IMR-90 (cell line): ENCODE measurements around the gene ANK2. TPM values are rescaled to one million over a fixed set of nuclear protein-coding genes. Genes with fewer than 3 reads are reported as not detected.

ENCODE experiments used
- ATAC-seq: fragments of 200-7000 bp; cut with Tn5 transposase; 2 replicates; pipeline ENCODE4 v1.9.1; 2020; ENCODE audit warnings: low read depth, mild to moderate bottlenecking, moderate library complexity
- BruUV-seq: library from RNA; stranded (reverse); fragments of 400-500 nt; replicated peaks from 2 replicates; lab custom pipeline; 2021; lab: Mats Ljungman, UMichigan
- CTCF ChIA-PET: fragments of 300-600 bp; formaldehyde crosslinking; extraction: SDS; loops from one replicate; lab custom pipeline; 2021; ENCODE audit warnings: antibody characterized with exemption; lab: Yijun Ruan, JAX
- POLR2A ChIA-PET: fragments of 300-600 bp; sonication (Branson Sonifier 250); formaldehyde crosslinking; loops from one replicate; lab custom pipeline; 2022; ENCODE audit warnings: antibody characterized with exemption; ENCODE audit not compliant: unreplicated experiment; lab: Charles Lee
- DNase-seq: peaks from one replicate; pipeline ENCODE4 v3.0.0; 2013
- H2AFZ ChIP-seq: replicated peaks from 2 replicates; pipeline ENCODE3; 2013; ENCODE audit warnings: low read length, mild to moderate bottlenecking; ENCODE audit not compliant: poor library complexity
- H2AK5ac ChIP-seq: 2 replicates; pipeline ENCODE4 v1.6.1; 2013; ENCODE audit warnings: low read depth, low read length, inconsistent platforms
- H2AK9ac ChIP-seq: replicated peaks from 2 replicates; pipeline ENCODE3; 2013; ENCODE audit warnings: mild to moderate bottlenecking, low read depth, low read length, moderate library complexity; ENCODE audit not compliant: poor library complexity
- H2BK120ac ChIP-seq: 2 replicates; pipeline ENCODE4 v1.6.1; 2013; ENCODE audit warnings: low read depth, low read length, inconsistent platforms
- H2BK15ac ChIP-seq: 3 replicates; pipeline ENCODE4 v1.6.1; 2013; ENCODE audit warnings: low read depth, low read length, inconsistent platforms
- H2BK20ac ChIP-seq: 2 replicates; pipeline ENCODE4 v1.6.1; 2013; ENCODE audit warnings: low read depth, mild to moderate bottlenecking, inconsistent platforms, low read length, moderate library complexity
- H2BK5ac ChIP-seq: 2 replicates; pipeline ENCODE4 v1.6.1; 2013; ENCODE audit warnings: mild to moderate bottlenecking, low read depth, low read length, inconsistent platforms; ENCODE audit not compliant: poor library complexity, severe bottlenecking
- H3K14ac ChIP-seq: replicated peaks from 2 replicates; pipeline ENCODE4 v1.6.1; 2013; ENCODE audit warnings: low read depth, low read length, inconsistent platforms
- H3K18ac ChIP-seq: 2 replicates; pipeline ENCODE4 v1.6.1; 2013; ENCODE audit warnings: low read depth, low read length, control low read depth
- H3K23ac ChIP-seq: 2 replicates; pipeline ENCODE4 v1.6.1; 2013; ENCODE audit warnings: low read depth, low read length, inconsistent platforms
- H3K27ac ChIP-seq: 2 replicates; pipeline ENCODE4 v1.5.1; 2013; ENCODE audit warnings: mild to moderate bottlenecking, control low read depth, low read length; ENCODE audit not compliant: insufficient read depth
- H3K27me3 ChIP-seq: 2 replicates; pipeline ENCODE4 v1.6.1; 2013; ENCODE audit warnings: low read length; ENCODE audit not compliant: control insufficient read depth, insufficient read depth
- H3K36me3 ChIP-seq: 2 replicates; pipeline ENCODE4 v1.6.1; 2013; ENCODE audit warnings: low read length, mixed read lengths; ENCODE audit not compliant: control insufficient read depth, insufficient read depth
- H3K4ac ChIP-seq: 2 replicates; pipeline ENCODE4 v1.6.1; 2013; ENCODE audit warnings: low read depth, low read length, inconsistent platforms
- H3K4me1 ChIP-seq: 2 replicates; pipeline ENCODE4 v1.6.1; 2013; ENCODE audit warnings: low read length, mixed read lengths; ENCODE audit not compliant: control insufficient read depth, insufficient read depth
- H3K4me2 ChIP-seq: 2 replicates; pipeline ENCODE4 v1.6.1; 2013; ENCODE audit warnings: low read depth, mild to moderate bottlenecking, control low read depth, low read length, moderate library complexity
- H3K4me3 ChIP-seq: 2 replicates; pipeline ENCODE4 v1.5.1; 2013; ENCODE audit warnings: low read depth, mild to moderate bottlenecking, control low read depth, low read length, moderate library complexity; ENCODE audit not compliant: insufficient read depth
- H3K56ac ChIP-seq: 2 replicates; pipeline ENCODE4 v1.6.1; 2013; ENCODE audit warnings: low read length, inconsistent platforms; ENCODE audit not compliant: insufficient read depth; ENCODE audit errors: extremely low read depth
- H3K79me1 ChIP-seq, 2 experiments: 2 replicates each; pipeline ENCODE4 v1.6.1; 2013; ENCODE audit warnings: low read length in 2 of 2, inconsistent platforms in 1 of 2, low read depth in 1 of 2
- H3K9ac ChIP-seq: 2 replicates; pipeline ENCODE4 v1.6.1; 2013; ENCODE audit warnings: low read depth, low read length, control low read depth
- H3K9me1 ChIP-seq: 2 replicates; pipeline ENCODE4 v1.6.1; 2013; ENCODE audit warnings: low read length, inconsistent platforms; ENCODE audit not compliant: insufficient read depth
- H3K9me3 ChIP-seq: 2 replicates; pipeline ENCODE4 v1.6.1; 2013; ENCODE audit warnings: low read length; ENCODE audit not compliant: control insufficient read depth, insufficient read depth
- H4K20me1 ChIP-seq: 2 replicates; pipeline ENCODE4 v1.6.1; 2013; ENCODE audit warnings: low read length, inconsistent platforms; ENCODE audit not compliant: insufficient read depth
- H4K5ac ChIP-seq: 2 replicates; pipeline ENCODE4 v1.6.1; 2013; ENCODE audit warnings: mild to moderate bottlenecking, low read depth, low read length, control low read depth
- H4K8ac ChIP-seq, 2 experiments: 2 replicates each; pipeline ENCODE4 v1.6.1; 2013; ENCODE audit warnings: low read depth in 2 of 2, low read length in 2 of 2, control low read depth in 1 of 2, inconsistent platforms in 1 of 2
- H4K91ac ChIP-seq: 2 replicates; pipeline ENCODE4 v1.6.1; 2013; ENCODE audit warnings: low read depth, low read length, inconsistent platforms; ENCODE audit not compliant: insufficient read depth
- BHLHE40 ChIP-seq: fragments of 150-350 bp; IDR thresholded peaks from 2 replicates; pipeline ENCODE4 v1.6.1; 2016; ENCODE audit warnings: mild to moderate bottlenecking, low read depth, low read length
- CEBPB ChIP-seq: IDR thresholded peaks from 2 replicates; pipeline ENCODE4 v1.6.1; 2012; ENCODE audit warnings: low read depth, low read length, improper control_type of control experiment
- CHD1 ChIP-seq: IDR thresholded peaks from 2 replicates; pipeline ENCODE4 v1.6.1; 2012; ENCODE audit warnings: low read depth, low read length, improper control_type of control experiment
- FOS ChIP-seq: fragments of 150-350 bp; IDR thresholded peaks from 2 replicates; pipeline ENCODE4 v1.6.1; 2016; ENCODE audit warnings: low read depth, low read length
- MAFK ChIP-seq: IDR thresholded peaks from 2 replicates; pipeline ENCODE4 v1.6.1; 2012; ENCODE audit warnings: low read depth, low read length, improper control_type of control experiment
- MXI1 ChIP-seq: IDR thresholded peaks from 2 replicates; pipeline ENCODE4 v1.6.1; 2012; ENCODE audit warnings: low read depth, mild to moderate bottlenecking, low read length, moderate library complexity, borderline replicate concordance
- NFE2L2 ChIP-seq: fragments of 150-350 bp; IDR thresholded peaks from 2 replicates; pipeline ENCODE4 v1.6.1; 2016; ENCODE audit warnings: low read depth, mild to moderate bottlenecking, low read length
- POLR2A ChIP-seq: IDR thresholded peaks from 2 replicates; pipeline ENCODE4 v1.6.1; 2012; ENCODE audit warnings: mild to moderate bottlenecking, low read depth, low read length
- RAD21 ChIP-seq: IDR thresholded peaks from 2 replicates; pipeline ENCODE4 v1.6.1; 2012; ENCODE audit warnings: low read length, improper control_type of control experiment
- RCOR1 ChIP-seq: IDR thresholded peaks from 2 replicates; pipeline ENCODE4 v1.6.1; 2012; ENCODE audit warnings: mild to moderate bottlenecking, low read length, improper control_type of control experiment; ENCODE audit not compliant: insufficient replicate concordance
- USF2 ChIP-seq: fragments of 150-350 bp; IDR thresholded peaks from 2 replicates; pipeline ENCODE4 v1.6.1; 2017; ENCODE audit warnings: mild to moderate bottlenecking, antibody characterized with exemption, low read length, low read depth
- dilution Hi-C: fragments of 300-500 bp; cut with HindIII; formaldehyde crosslinking; loops from one replicate; pipeline ENCODE4 v1.14.3; 2018; ENCODE audit warnings: low sequenced_read_pairs; ENCODE audit not compliant: unreplicated experiment
- in situ Hi-C: fragments of 300-500 bp; cut with MboI; formaldehyde crosslinking; loops from 3 replicates; pipeline ENCODE4 v1.14.3; 2019; ENCODE audit warnings: low sequenced_read_pairs, inconsistent platforms, mixed read lengths
- intact Hi-C: fragments of 100-400 bp; cut with micrococcal nuclease; formaldehyde crosslinking; loops from 2 replicates; pipeline ENCODE4 v1.10.0; 2022
- polyA plus RNA-seq, 3 experiments: library from polyadenylated mRNA; depleted of rRNA; stranded (reverse); fragments of >200 nt; gene quantifications; 2 replicates each; pipeline ENCODE4 v1.2.3, GENCODE V29; 2012; ENCODE audit warnings: low replicate concordance in 1 of 3
- total RNA-seq: library from RNA; depleted of rRNA; stranded (reverse); fragments of >200 nt; gene quantifications from 2 replicates; pipeline ENCODE4 v1.2.3, GENCODE V29; 2012
- TF ChIP-seq, protein P1 (sequence below): conservative IDR thresholded peaks from 2 replicates; pipeline ENCODE4 v1.5.1; 2012; ENCODE audit warnings: mild to moderate bottlenecking, low read depth, low read length, improper control_type of control experiment

Gene ANK2
- total and polyA plus RNA-seq, 2 of the 4 experiments (the other 2 are of a cell fraction), result 0.82 to 6.6 TPM

DNA sequence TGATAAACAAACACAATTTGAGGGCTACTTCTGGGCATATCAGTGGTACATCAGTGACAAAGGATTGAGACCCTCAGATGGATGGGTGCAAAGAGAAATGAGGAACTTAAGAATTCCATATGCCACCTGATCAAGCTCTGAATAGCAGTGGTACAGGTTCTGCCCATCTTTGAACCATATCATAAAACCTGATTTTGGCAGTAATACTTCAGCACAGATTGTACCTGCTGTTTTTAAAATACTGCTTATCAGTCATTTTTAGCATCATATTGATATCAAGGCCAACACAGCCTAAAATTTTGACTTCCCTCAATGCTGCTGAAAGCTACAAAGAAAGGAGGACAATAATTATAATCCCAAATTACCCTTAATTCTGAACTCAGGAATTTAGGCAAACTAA lies 41.5 kb downstream of the ANK2 start:
- H3K9me1 ChIP-seq, result no peaks in the 10 kb centered on the region
- in situ Hi-C loops (no loop called here), intact Hi-C loops (loop anchor here (5.0 kb wide), 1 partner anchor 324 kb away; no protein-coding TSS in a partner anchor), dilution Hi-C loops (no loop called here)
- no peak overlapping the region for H2AK9ac ChIP-seq
- no peak for ATAC-seq
- no peak overlapping the region for H3K4me2 ChIP-seq
- no TSS peak for BruUV-seq
- H3K9me3 ChIP-seq, result no peaks in the 10 kb centered on the region
- no peak overlapping the region for H2AFZ ChIP-seq
- H3K79me1 ChIP-seq, result no peaks in the 10 kb centered on the region
- no peak overlapping the region for H3K27ac ChIP-seq
- H3K27me3 ChIP-seq, result no peaks in the 10 kb centered on the region
- no peak overlapping the region for H2BK20ac ChIP-seq
- no peak overlapping the region for H3K4me3 ChIP-seq
- H4K20me1 ChIP-seq, result no peaks in the 10 kb centered on the region
- H4K91ac ChIP-seq, result no peak overlapping the region
- no peaks in the 10 kb centered on the region for H3K36me3 ChIP-seq
- no peak overlapping the region for H3K23ac ChIP-seq
- H3K9ac ChIP-seq, result no peak overlapping the region
- no peak overlapping the region for H2BK120ac ChIP-seq
- H2BK15ac ChIP-seq, result no peak overlapping the region
- H2AK5ac ChIP-seq, result no peak overlapping the region
- no peak overlapping the region for H3K56ac ChIP-seq
- no peak for TF ChIP-seq POLR2A
- TF ChIP-seq MXI1, result no peak
- TF ChIP-seq NFE2L2, result no peak
- TF ChIP-seq CEBPB, result no peak
- TF ChIP-seq RCOR1, result no peak
- TF ChIP-seq CHD1, result no peak
- TF ChIP-seq USF2, result no peak
- TF ChIP-seq FOS, result no peak
- no peak for TF ChIP-seq MAFK
- no peak for TF ChIP-seq RAD21
- TF ChIP-seq BHLHE40, result no peak
- TF ChIP-seq, protein P1, sequence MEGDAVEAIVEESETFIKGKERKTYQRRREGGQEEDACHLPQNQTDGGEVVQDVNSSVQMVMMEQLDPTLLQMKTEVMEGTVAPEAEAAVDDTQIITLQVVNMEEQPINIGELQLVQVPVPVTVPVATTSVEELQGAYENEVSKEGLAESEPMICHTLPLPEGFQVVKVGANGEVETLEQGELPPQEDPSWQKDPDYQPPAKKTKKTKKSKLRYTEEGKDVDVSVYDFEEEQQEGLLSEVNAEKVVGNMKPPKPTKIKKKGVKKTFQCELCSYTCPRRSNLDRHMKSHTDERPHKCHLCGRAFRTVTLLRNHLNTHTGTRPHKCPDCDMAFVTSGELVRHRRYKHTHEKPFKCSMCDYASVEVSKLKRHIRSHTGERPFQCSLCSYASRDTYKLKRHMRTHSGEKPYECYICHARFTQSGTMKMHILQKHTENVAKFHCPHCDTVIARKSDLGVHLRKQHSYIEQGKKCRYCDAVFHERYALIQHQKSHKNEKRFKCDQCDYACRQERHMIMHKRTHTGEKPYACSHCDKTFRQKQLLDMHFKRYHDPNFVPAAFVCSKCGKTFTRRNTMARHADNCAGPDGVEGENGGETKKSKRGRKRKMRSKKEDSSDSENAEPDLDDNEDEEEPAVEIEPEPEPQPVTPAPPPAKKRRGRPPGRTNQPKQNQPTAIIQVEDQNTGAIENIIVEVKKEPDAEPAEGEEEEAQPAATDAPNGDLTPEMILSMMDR, result no peak
- H2BK5ac ChIP-seq, result no peak overlapping the region
- no peak overlapping the region for H4K5ac ChIP-seq
- no peak for DNase-seq
- no peak overlapping the region for H3K14ac ChIP-seq
- CTCF ChIA-PET, result no interaction called here
- no peaks in the 10 kb centered on the region for H3K4me1 ChIP-seq
- no peak overlapping the region for H4K8ac ChIP-seq
- H3K18ac ChIP-seq, result no peak overlapping the region
- no peak overlapping the region for H3K4ac ChIP-seq
- POLR2A ChIA-PET, result no interaction called here
